SU-DHL-6 (cell line): ENCODE data around the gene TMEM11.

ENCODE experiments used
- EZH2phosphoT487 ChIP-seq: fragments of 200-600 bp; sonication (generic), shearing (Covaris generic); conservative IDR thresholded peaks from 2 replicates; pipeline ENCODE4 v1.6.1; 2018; ENCODE audit warnings: mild to moderate bottlenecking, antibody characterized with exemption, low read length, moderate library complexity, mixed read lengths
- TF ChIP-seq, protein P1 (sequence below): fragments of 200-600 bp; sonication (generic); IDR thresholded peaks from one replicate; pipeline ENCODE4 v1.5.1; 2017; ENCODE audit warnings: antibody characterized with exemption, mild to moderate bottlenecking, low read length, moderate library complexity; ENCODE audit not compliant: insufficient read depth, poor library complexity, severe bottlenecking

- TF ChIP-seq, protein P1, sequence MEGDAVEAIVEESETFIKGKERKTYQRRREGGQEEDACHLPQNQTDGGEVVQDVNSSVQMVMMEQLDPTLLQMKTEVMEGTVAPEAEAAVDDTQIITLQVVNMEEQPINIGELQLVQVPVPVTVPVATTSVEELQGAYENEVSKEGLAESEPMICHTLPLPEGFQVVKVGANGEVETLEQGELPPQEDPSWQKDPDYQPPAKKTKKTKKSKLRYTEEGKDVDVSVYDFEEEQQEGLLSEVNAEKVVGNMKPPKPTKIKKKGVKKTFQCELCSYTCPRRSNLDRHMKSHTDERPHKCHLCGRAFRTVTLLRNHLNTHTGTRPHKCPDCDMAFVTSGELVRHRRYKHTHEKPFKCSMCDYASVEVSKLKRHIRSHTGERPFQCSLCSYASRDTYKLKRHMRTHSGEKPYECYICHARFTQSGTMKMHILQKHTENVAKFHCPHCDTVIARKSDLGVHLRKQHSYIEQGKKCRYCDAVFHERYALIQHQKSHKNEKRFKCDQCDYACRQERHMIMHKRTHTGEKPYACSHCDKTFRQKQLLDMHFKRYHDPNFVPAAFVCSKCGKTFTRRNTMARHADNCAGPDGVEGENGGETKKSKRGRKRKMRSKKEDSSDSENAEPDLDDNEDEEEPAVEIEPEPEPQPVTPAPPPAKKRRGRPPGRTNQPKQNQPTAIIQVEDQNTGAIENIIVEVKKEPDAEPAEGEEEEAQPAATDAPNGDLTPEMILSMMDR: no peak
- TF ChIP-seq EZH2phosphoT487: no peak
Observed at GRCh38 chr17:21201874-21202273, 12.1 kb downstream of the TMEM11 start.
